Osteoblast (primary cell): ENCODE results near the gene STRN. TPM values are rescaled to one million over a fixed set of nuclear protein-coding genes. Genes with fewer than 3 reads are reported as not detected.

Experiments used
- DNase-seq: peaks from one replicate; pipeline ENCODE4 v3.0.0; 2011; ENCODE audit warnings: low spot score, mixed read lengths; ENCODE audit not compliant: insufficient read length; ENCODE audit errors: missing footprints
- H2AFZ ChIP-seq: 2 replicates; pipeline ENCODE4 v1.6.0; 2011; ENCODE audit warnings: mild to moderate bottlenecking, low read length
- H3K27ac ChIP-seq: 2 replicates; pipeline ENCODE4 v1.5.1; 2011; ENCODE audit warnings: mild to moderate bottlenecking, low read depth, low read length, moderate library complexity
- H3K27me3 ChIP-seq: 2 replicates; pipeline ENCODE4 v1.6.0; 2012; ENCODE audit warnings: mild to moderate bottlenecking, control low read depth, inconsistent platforms, low read length, moderate library complexity; ENCODE audit not compliant: insufficient read depth
- H3K36me3 ChIP-seq: 2 replicates; pipeline ENCODE4 v1.5.1; 2011; ENCODE audit warnings: mild to moderate bottlenecking, low read length, control low read depth, moderate library complexity; ENCODE audit not compliant: insufficient read depth
- H3K4me1 ChIP-seq: 2 replicates; pipeline ENCODE4 v1.5.1; 2011; ENCODE audit warnings: mild to moderate bottlenecking, low read length, control low read depth, moderate library complexity; ENCODE audit not compliant: insufficient read depth
- H3K4me2 ChIP-seq: 2 replicates; pipeline ENCODE4 v1.6.0; 2011; ENCODE audit warnings: mild to moderate bottlenecking, low read length; ENCODE audit not compliant: insufficient read depth
- H3K4me3 ChIP-seq: fragments of 200-600 bp; sonication (generic); 3 replicates; pipeline ENCODE4 v1.5.1; 2012; ENCODE audit warnings: mild to moderate bottlenecking, low read length, inconsistent platforms; ENCODE audit not compliant: insufficient read depth
- H3K79me2 ChIP-seq: 2 replicates; pipeline ENCODE4 v1.6.0; 2012; ENCODE audit warnings: mild to moderate bottlenecking, low read length, control low read depth, inconsistent platforms; ENCODE audit not compliant: insufficient read depth
- H3K9me3 ChIP-seq: 2 replicates; pipeline ENCODE4 v1.5.1; 2011; ENCODE audit warnings: low read depth, low read length, control low read depth
- H4K20me1 ChIP-seq: 2 replicates; pipeline ENCODE4 v1.6.0; 2012; ENCODE audit warnings: mild to moderate bottlenecking, low read length, control low read depth; ENCODE audit not compliant: insufficient read depth
- total RNA-seq: library from RNA; depleted of rRNA; stranded (reverse); fragments of >200 nt; gene quantifications from 2 replicates; pipeline ENCODE4 v1.2.3, GENCODE V29; 2012
- TF ChIP-seq, protein P1 (sequence below): IDR thresholded peaks from 2 replicates; pipeline ENCODE4 v1.5.1; 2011; ENCODE audit warnings: mild to moderate bottlenecking, low read depth, low read length, moderate library complexity; ENCODE audit errors: extremely low read depth

The STRN gene
- total RNA-seq, 1 donor, result 21.4 TPM

DNA sequence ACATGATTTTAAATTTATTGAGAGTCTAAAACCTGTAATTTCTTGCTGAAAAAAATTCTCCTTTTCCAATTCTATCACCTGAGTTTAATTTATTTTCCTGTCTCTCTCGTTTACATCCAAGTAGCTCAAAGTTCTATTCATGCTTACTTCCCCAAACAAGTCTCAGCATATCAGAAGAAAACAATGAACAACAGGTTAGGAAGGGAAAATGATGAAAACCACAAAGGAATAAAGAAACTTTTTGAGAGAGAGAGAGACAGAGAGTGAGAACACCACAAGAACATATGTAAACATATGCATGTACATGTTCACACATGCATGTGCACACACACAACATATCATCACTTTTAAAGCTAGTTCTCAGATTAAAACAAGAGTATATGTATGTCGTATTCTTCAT, 112.1 kb downstream of the STRN start:
- Histone ChIP-seq H3K4me1 (no peaks in the 10 kb centered on the region), H2AFZ (no peak overlapping the region), H3K4me3 (no peak overlapping the region), H3K36me3 (peaks cover 19% of the 10 kb centered on the region), H4K20me1 (no peaks in the 10 kb centered on the region), H3K4me2 (no peak overlapping the region), H3K79me2 (no peaks in the 10 kb centered on the region), H3K27ac (no peak overlapping the region), H3K27me3 (no peaks in the 10 kb centered on the region), H3K9me3 (no peaks in the 10 kb centered on the region)
- TF ChIP-seq, protein P1, sequence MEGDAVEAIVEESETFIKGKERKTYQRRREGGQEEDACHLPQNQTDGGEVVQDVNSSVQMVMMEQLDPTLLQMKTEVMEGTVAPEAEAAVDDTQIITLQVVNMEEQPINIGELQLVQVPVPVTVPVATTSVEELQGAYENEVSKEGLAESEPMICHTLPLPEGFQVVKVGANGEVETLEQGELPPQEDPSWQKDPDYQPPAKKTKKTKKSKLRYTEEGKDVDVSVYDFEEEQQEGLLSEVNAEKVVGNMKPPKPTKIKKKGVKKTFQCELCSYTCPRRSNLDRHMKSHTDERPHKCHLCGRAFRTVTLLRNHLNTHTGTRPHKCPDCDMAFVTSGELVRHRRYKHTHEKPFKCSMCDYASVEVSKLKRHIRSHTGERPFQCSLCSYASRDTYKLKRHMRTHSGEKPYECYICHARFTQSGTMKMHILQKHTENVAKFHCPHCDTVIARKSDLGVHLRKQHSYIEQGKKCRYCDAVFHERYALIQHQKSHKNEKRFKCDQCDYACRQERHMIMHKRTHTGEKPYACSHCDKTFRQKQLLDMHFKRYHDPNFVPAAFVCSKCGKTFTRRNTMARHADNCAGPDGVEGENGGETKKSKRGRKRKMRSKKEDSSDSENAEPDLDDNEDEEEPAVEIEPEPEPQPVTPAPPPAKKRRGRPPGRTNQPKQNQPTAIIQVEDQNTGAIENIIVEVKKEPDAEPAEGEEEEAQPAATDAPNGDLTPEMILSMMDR, result no peak
- no peak for DNase-seq

DNA sequence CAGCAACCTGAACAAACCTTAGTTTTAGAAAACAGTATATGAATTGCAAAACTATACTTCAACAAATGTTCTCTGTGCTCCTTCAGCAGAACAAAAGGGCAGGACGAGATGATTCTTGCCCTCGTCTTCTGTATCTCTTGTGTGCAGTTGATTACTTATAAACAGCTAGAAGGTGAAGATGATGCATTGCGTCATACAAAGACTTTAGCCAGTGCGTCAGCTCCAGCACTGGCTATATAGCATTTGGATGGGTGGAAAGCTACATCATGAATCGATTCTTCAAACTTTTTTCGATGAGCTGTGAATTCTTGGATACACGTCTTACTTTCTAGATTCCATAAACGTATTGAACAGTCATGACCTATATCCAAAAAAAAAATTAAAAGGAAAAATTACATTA, 117.1 kb downstream of the STRN start:
- no peak overlapping the region for H3K4me3 ChIP-seq
- TF ChIP-seq, protein P1, result no peak
- H2AFZ ChIP-seq, result no peak overlapping the region
- H3K4me1 ChIP-seq, result no peaks in the 10 kb centered on the region
- H3K27me3 ChIP-seq, result no peaks in the 10 kb centered on the region
- no peak overlapping the region for H3K27ac ChIP-seq
- no peak for DNase-seq
- H3K4me2 ChIP-seq, result no peak overlapping the region
- H3K36me3 ChIP-seq, result peaks cover 18% of the 10 kb centered on the region
- no peaks in the 10 kb centered on the region for H3K79me2 ChIP-seq
- H3K9me3 ChIP-seq, result no peaks in the 10 kb centered on the region
- no peaks in the 10 kb centered on the region for H4K20me1 ChIP-seq

GRCh38 chr2:36843838-36844237, 122.5 kb downstream of the STRN start:
- H3K27ac ChIP-seq, result no peak overlapping the region

GRCh38 chr2:36839976-36840617, 126.2 kb downstream of the STRN start:
- Histone ChIP-seq H3K79me2 (no peaks in the 10 kb centered on the region), H3K4me1 (no peaks in the 10 kb centered on the region), H3K36me3 (no peaks in the 10 kb centered on the region), H3K9me3 (no peaks in the 10 kb centered on the region), H4K20me1 (no peaks in the 10 kb centered on the region), H2AFZ (no peak overlapping the region), H3K4me2 (no peak overlapping the region), H3K27ac (no peak overlapping the region), H3K27me3 (no peaks in the 10 kb centered on the region), H3K4me3 (no peak overlapping the region)
- TF ChIP-seq, protein P1, result no peak
- DNase-seq, result no peak

More at GRCh38 chr2:36843838-36844237, 122.5 kb downstream of the STRN start:
- TF ChIP-seq, protein P1, result no peak
- no peaks in the 10 kb centered on the region for H3K27me3 ChIP-seq
- no peak overlapping the region for H3K4me2 ChIP-seq
- no peak overlapping the region for H3K4me3 ChIP-seq
- no peaks in the 10 kb centered on the region for H3K79me2 ChIP-seq
- no peaks in the 10 kb centered on the region for H3K9me3 ChIP-seq
- DNase-seq, result peak; percentile 19
- no peaks in the 10 kb centered on the region for H3K4me1 ChIP-seq
- no peak overlapping the region for H2AFZ ChIP-seq
- no peaks in the 10 kb centered on the region for H4K20me1 ChIP-seq
- peaks cover 5% of the 10 kb centered on the region for H3K36me3 ChIP-seq
